Erythroblast (primary cell): Measurements from ENCODE around the gene PRIM2.
"Not testable (repeated sequence)": the region's sequence is repeated elsewhere in the genome, so short reads cannot be mapped to it uniquely, and the experiment has no call there.

Experiments
- GATA1 ChIP-seq: IDR thresholded peaks from 2 replicates; pipeline ENCODE4 v1.6.1; 2011; ENCODE audit warnings: low read depth, mild to moderate bottlenecking, control low read depth, low read length, moderate library complexity
- POLR2A ChIP-seq: IDR thresholded peaks from 2 replicates; pipeline ENCODE4 v1.6.1; 2011; ENCODE audit warnings: mild to moderate bottlenecking, low read length

DNA sequence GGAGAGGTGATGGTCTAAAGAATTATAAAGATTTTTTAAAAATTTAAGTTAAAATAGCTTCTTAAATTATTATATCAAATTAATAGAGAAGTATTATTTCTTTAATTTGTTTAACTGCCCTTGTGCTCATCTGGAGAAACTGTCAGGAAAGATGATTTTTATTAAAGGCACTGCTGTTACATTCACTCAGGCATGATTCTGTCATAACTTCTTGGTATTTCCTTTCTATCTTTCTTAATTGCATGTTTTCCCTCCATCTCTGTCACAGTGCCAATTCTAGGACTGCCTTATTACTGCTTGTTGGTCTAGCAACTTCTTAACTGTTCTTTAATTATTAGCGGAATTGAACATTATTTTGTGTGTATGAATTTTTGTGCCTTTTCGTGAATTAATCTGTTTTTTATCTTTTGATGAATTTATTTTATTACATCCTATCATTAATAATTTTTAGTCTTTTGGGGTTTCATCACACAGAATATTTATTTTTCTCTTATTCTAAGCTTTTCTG, 47.7 kb downstream of the PRIM2 start:
- TF ChIP-seq POLR2A, GATA1: not testable (repeated sequence)
